Measurements from ENCODE around the gene SNPH.

DNA sequence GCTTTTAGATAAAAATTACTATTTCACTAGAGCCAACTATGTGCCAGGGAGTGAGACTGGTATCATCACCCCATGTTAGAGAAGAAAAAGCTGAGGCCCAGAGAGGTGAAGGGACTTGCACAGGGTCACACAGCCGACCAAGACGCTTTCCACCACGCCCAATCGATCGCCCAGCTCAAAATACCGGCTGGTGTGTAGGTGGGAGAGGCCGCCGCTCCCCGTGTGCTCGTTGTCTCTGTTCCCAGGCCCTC is 253 bp upstream of the SNPH start:
- no peak for TF ChIP-seq POLR2A (IDR thresholded peaks at IDR 0.05)
- TF ChIP-seq, protein P1, sequence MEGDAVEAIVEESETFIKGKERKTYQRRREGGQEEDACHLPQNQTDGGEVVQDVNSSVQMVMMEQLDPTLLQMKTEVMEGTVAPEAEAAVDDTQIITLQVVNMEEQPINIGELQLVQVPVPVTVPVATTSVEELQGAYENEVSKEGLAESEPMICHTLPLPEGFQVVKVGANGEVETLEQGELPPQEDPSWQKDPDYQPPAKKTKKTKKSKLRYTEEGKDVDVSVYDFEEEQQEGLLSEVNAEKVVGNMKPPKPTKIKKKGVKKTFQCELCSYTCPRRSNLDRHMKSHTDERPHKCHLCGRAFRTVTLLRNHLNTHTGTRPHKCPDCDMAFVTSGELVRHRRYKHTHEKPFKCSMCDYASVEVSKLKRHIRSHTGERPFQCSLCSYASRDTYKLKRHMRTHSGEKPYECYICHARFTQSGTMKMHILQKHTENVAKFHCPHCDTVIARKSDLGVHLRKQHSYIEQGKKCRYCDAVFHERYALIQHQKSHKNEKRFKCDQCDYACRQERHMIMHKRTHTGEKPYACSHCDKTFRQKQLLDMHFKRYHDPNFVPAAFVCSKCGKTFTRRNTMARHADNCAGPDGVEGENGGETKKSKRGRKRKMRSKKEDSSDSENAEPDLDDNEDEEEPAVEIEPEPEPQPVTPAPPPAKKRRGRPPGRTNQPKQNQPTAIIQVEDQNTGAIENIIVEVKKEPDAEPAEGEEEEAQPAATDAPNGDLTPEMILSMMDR (IDR thresholded peaks at IDR 0.05): no peak

Measured in Peyer's patch (tissue), 4 donors.